GM19455 (cell line): ENCODE data around the gene LKAAEAR1.
"Not testable (repeated sequence)": the region's sequence is repeated elsewhere in the genome, so short reads cannot be mapped to it uniquely, and the experiment has no call there.

Experiments
- ATAC-seq: cut with Tn5 transposase; IDR thresholded peaks from one replicate; pipeline ENCODE4 v1.9.1; 2021; ENCODE audit not compliant: unreplicated experiment

Gene LKAAEAR1, protein sequence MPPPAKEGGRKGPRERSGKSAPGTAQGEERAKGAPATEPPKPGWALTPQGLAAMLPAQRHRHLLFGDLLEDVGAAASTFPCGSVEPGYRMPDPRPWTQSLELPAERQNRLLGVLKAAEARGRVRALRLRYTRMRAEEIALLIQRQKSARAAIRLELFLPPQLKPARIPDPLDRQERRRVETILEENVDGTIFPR

DNA sequence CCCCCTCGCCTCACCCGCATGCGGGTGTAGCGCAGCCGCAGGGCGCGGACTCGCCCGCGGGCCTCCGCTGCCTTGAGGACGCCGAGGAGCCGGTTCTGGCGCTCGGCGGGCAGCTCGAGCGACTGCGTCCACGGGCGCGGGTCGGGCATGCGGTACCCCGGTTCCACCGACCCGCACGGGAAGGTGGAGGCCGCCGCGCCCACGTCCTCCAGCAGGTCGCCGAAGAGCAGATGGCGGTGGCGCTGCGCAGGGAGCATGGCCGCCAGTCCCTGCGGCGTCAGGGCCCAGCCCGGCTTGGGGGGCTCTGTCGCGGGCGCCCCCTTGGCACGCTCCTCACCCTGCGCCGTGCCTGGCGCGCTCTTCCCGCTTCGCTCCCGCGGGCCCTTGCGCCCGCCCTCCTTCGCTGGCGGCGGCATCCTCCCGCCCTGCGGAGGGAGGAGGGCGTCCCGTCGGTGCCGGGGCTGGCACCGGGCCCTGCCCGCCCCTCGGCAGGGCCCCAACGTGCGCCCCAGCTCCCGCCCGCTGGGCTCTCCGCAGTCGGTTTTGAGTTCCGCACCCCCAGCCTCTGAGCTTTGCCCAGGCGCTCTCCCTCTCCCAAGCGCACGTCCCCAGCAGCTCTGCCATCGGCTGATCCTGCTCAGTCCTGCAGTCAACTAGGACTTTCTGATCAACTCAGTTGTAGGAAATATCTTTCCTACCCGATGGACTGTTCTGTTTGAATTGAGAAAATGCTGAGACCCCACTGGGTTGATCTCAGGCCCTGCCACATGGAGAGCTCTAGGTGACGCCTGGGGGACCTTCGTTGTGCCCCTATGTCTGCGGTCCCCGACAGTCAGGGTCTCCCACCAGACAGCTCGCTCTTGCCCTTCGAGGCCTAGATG is at the start of gene LKAAEAR1:
TSS of gene LKAAEAR1 (minus strand) at position 595 of the 881 bp plus-strand sequence. CDS start at position 416, 179 bp downstream.
- ATAC-seq = no peak

DNA sequence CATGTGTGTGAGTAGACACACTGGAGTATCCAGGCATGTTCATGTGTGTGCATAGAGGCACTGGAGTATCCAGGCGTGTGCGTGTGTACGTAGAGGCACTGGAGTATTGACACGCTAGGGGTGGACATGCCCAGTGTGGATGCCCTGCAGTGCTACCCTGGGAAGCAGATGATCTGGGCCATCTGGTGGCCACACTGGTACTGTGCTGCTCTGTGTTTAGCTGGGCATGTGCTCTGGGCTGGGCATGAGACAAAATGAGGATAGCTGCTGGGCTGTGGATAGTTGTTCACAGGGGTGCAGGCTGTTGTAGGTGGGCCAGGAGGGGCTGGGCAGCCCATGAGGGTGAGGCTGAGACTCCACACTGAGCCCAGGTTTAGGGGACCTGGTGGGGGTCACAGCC is 47.2 kb upstream of the LKAAEAR1 start:
- ATAC-seq = no peak

DNA sequence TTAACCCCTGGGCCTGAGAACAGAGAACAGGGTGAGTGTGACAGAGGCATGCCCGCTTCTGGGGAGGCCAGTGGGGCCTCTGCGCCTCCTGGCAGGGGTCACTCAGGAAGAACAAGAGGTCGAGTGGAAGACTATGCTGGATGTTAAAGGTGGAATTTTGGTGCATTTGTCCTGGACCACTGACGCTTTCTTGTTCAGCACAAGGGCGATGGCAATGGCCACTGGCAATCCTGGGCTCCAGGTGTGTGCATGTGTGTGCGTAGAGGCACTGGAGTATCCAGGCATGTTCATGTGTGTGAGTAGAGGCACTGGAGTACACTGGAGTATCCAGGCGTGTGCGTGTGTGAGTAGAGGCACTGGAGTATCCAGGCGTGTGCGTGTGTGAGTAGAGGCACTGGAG is 46.7 kb upstream of the LKAAEAR1 start:
- ATAC-seq = no peak

DNA sequence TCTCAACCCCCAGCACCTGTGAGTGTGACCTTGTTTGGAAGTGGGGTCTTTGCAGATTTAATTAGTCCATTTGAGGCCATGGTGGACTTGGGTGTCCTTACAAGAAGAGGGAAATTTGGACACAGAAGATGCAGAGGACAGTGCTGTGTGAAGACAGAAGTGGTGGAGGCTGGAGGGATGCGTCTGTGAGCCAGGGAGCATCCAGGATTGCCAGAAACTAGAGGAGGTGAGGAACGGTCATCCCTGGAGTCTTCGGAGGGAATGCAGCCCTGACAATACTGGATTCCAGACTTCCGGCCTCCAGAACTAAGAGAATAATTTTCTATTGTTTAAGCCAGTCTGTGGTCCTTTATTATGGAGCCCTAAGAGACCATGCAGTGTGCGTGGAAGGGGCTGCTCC is 46.1 kb upstream of the LKAAEAR1 start:
- ATAC-seq = no peak

DNA sequence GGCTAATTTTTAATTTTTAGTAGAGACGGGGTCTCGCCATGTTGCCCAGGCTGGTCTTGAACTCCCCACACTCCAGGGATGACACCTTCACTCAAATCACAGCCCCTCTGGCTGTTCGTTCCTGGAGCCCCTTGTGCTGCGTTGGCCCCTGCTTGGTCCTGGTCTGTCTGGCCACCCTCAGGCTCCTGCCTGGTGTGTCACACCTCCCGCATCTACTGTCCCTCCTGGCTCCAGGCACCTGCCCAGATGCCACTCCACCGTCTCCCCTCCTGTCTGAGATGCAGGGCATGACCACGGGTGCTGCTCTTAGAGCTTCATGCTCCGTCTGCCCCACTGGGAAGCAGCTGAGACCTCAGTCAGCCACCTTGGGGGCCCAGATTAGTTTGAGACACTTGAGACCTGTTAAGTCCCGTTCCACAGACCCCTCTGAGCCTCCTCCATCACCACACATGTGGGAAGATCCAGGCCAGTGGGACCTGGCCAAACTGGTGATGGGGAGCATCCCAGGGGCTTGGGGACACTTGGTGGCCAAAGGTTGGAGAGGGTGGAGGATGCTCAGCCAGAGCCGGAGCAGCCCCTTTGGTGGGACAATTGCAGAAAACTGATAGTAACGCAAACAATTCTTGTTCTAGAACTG is 45.1 kb upstream of the LKAAEAR1 start:
- no peak for ATAC-seq

DNA sequence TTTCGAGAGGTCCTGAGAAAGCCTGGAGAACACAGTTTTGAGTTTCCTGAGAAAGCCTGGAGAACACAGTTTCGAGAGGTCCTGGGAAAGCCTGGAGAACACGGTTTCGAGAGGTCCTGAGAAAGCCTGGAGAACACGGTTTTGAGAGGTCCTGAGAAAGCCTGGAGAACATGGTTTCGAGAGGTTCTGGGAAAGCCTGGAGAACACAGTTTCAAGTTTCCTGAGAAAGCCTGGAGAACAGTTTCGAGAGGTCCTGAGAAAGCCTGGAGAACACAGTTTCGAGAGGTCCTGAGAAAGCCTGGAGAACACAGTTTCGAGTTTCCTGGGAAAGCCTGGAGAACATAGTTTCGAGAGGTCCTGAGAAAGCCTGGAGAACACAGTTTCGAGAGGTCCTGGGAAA is 39.3 kb upstream of the LKAAEAR1 start:
- ATAC-seq = not testable (repeated sequence)

- not testable (repeated sequence) for ATAC-seq
Observed at GRCh38 chr20:64122927-64123326, 38.7 kb upstream of the LKAAEAR1 start.

DNA sequence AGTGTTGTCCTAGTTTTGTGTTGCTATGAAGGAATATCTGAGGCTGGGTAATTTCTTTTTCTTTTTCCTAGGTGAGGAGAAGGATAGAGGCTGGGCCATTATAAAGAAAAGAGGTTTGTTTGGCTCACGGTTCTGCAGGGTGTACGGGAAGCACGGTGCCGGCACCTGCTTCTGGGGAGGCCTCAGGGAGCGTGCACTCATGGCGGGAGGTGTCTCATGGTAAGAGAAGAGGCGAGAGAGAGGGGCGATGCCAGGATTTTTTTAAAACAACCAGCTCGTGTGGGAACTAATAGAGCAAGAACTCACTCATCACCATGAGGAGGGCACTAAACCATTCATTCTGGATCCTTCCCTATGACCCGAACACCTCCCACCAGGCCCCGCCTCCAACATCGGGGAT is 37.4 kb upstream of the LKAAEAR1 start:
- ATAC-seq = no peak

- ATAC-seq = no peak
Observed at GRCh38 chr20:64119681-64120341, 35.6 kb upstream of the LKAAEAR1 start.

GRCh38 chr20:64119301-64119680 is 35.1 kb upstream of the LKAAEAR1 start:
- ATAC-seq = no peak

DNA sequence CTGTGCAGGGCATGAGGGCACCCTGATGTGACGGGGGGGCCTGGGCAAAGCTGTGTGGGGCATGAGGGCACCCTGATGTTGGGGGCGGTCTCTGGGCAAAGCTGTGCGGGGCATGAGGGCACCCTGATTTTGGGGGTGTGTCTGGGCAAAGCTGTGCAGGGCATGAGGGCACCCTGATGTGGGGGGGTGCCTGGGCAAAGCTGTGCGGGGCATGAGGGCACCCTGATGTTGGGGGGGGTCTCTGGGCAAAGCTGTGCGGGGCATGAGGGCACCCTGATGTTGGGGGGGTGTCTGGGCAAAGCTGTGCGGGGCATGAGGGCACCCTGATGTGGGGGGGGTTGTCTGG is 33.2 kb upstream of the LKAAEAR1 start:
- ATAC-seq = not testable (repeated sequence)

GRCh38 chr20:64116541-64117431 is 32.6 kb upstream of the LKAAEAR1 start:
- no peak for ATAC-seq

DNA sequence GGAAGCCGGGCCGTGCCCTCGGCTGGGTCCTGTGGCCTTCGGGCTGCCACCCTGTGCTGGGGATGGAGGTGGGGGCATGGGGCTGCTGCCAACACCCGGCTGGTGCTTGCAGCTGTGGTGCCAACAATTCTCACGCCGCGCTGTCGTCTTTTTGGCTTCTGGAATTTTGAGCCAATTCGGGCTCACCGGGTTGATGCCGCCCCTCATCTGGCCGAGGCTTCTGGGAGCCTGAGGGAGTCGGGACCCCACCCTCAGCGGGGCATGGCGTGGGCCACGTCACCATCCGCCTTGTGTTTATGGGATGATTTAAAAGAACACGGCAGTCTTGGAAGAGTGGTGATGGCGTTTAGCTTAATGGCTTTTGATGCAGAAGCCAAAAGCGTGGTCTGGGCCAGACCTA is 31.8 kb upstream of the LKAAEAR1 start:
- no peak for ATAC-seq

GRCh38 chr20:64115171-64115911 is 31.1 kb upstream of the LKAAEAR1 start:
- ATAC-seq = no peak

- ATAC-seq = no peak
Observed at GRCh38 chr20:64114356-64114971, 30.3 kb upstream of the LKAAEAR1 start.

- no peak for ATAC-seq
Observed at GRCh38 chr20:64113796-64114355, 29.7 kb upstream of the LKAAEAR1 start.

DNA sequence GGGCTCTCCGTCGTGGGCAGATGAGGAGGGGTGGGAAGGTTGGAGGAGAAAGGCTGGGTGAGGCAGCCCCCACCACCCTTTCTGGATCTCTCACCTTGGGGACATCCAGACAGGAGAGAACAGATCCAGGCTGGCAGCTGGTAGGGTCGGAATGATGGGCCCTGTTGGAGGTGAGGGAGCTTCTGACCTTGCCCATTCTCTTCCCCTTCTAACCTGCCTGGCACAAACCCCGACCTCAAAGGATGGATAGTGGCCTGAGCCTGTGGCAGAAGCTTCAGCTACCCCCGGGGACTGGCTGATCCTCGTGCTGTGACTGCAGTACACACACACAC is 29.2 kb upstream of the LKAAEAR1 start:
- no peak for ATAC-seq

- ATAC-seq = no peak
Observed at GRCh38 chr20:64112691-64113443, 28.7 kb upstream of the LKAAEAR1 start.
